Motor neuron (in vitro differentiated cells): ENCODE measurements around the gene RHBDL1. TPM values are rescaled to one million over a fixed set of nuclear protein-coding genes. Genes with fewer than 3 reads are reported as not detected.

Experiments used
- ATAC-seq, 8 experiments: fragments of 200-7000 bp; cut with Tn5 transposase; replicated peaks in 6 of 8; 2 replicates each; pipeline ENCODE4 v1.8.0; 2021; ENCODE audit warnings: mild to moderate bottlenecking in 8 of 8, moderate library complexity in 8 of 8
- H3K27ac ChIP-seq, 2 donors: fragments of 250-450 bp; sonication (Bioruptor Pico); 2 replicates each; pipeline ENCODE4 v1.9.0; 2021; ENCODE audit warnings: antibody characterized with exemption in 2 of 2, mild to moderate bottlenecking in 2 of 2, moderate library complexity in 1 of 2
- H3K4me1 ChIP-seq, 2 donors: fragments of 250-450 bp; sonication (Bioruptor Pico); replicated peaks in 1 of 2; 2 replicates each; pipeline ENCODE4 v1.6.1; 2021; ENCODE audit warnings: antibody characterized with exemption in 2 of 2, mild to moderate bottlenecking in 2 of 2, moderate library complexity in 1 of 2
- H3K4me3 ChIP-seq, 5 donors: fragments of 250-450 bp; sonication (Bioruptor Pico); 2 replicates each; pipeline ENCODE4 v1.9.0; 2021; ENCODE audit warnings: antibody characterized with exemption in 5 of 5, mild to moderate bottlenecking in 5 of 5, moderate library complexity in 4 of 5
- WGBS, 10 experiments: fragments of 450-650 bp; shearing (Covaris generic); methylation state at CpG; one replicate each; pipeline ENCODE4 v1.0.0; 2022; 5-methylcytosine and 5-hydroxymethylcytosine counted together
- in situ Hi-C, 9 experiments: fragments of 400-800 bp; cut with MboI; loops; one replicate each; pipeline ENCODE4 v1.15.0; 2021; ENCODE audit warnings: low sequenced_read_pairs in 9 of 9, low pct_unique_long_range_greater_than_20kb in 2 of 9; ENCODE audit not compliant: unreplicated experiment in 9 of 9
- total RNA-seq, 8 experiments: library from RNA; unstranded; fragments of 300-600 nt; gene quantifications; 2 replicates each; pipeline versions ENCODE4 v1.2.3 to v1.2.4, GENCODE V29; 2022

RHBDL1 gene
- total RNA-seq, 8 experiments from 2014 or later = 1.0 to 8.5 (median 3.3) TPM

DNA sequence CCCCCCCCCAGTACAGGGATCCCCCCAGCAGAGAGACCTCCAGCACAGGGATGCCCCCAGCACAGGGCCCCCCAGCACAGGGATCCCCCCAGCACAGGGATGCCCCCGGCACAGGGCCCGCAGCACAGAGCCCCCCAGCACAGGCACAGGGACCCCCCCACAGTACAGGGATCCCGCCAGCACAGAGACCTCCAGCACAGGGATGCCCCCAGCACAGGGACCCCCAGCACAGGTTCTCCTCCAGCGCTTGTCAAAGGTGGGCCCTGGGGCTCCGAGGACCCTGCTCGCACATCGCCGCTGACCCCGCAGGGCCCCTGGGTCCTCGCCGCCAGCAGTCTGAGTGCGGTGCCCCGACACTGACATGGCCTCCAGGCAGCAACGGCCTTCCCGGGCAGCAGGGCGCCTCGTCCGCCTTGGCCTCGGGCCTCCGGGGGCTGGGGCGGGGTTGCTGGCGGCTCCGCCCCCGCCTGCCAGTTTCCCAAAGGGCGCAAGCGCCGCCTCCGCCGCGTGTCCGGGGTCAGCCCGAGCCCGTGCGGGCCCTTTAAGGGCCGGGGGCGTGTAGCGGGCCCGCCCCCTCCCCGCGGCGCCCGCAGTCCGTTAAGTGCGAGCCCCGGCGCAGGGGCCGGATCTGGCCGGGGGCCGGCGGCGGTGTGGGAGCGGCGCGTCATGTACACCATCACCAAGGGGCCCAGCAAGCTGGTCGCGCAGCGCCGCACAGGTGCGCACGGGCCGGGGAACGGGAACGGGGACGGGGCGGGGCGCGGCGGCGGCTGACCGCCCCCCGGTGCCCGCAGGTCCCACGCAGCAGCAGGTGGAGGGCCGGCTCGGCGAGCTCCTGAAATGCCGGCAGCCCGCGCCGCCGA, 33.9 kb upstream of the RHBDL1 start, which contains the start of gene MCRIP2:
TSS of gene MCRIP2 (plus strand) at position 503 of the 863 bp plus-strand sequence. CDS start at position 667, 164 bp downstream.
- Histone ChIP-seq H3K4me3 (peak within 1 kb of the TSS; percentile 48 to 86 (median 61)), H3K27ac (peak within 1 kb of the TSS; percentile 76 to 87), H3K4me1 (peaks cover 25 to 26% of the 10 kb centered on the region in 2 donors)
- ATAC-seq = peak; percentile 57 to 75 (median 69)
- in situ Hi-C loops = no loop called here
- WGBS, 10 experiments = 0% methylated on average over 4 of the region's 81 CpGs; no CpG with 5 or more reads in 9 of the 10 experiments

DNA sequence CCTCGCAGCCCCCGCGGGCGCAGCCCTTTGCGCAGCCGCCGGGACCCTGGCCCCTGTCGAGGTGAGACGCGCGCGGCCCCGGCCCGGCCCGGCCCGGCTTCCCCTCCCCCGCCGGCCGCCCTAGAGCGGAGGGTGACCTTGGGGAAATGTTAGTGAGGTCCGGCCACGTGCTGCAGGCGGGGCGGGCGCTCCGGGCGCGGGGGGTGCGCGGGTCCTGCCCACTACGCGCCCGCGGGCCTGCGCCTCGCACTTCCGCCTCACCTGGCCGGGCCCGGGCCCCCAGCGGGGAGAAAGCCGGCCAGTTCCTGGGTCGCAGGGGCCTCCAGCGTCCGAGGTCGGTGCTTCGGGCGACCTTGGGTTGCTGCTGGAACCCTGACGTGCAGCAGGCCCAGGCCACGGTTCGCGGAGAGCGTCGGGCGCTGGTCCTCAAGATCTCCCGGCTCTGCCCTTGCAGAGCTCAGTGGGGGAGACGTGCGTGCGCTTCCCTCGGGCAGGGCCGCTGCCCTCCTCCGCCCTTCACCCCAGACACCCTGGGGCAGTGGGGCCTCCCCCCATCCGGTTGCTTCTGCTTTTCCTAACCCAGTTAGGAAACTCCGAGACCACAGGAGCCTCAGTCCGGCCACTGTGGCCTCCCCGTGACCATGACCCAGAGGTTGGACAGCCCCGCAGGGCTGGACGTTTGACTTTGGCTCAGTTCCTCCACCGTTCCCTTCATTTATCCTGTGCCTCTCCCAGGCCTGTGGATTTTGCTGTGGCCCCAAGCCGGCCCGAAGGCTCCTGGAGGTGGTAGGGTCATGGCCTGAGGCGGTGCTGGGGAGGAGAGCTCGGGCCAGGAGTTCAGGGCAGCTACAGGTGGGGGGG, 33.1 kb upstream of the RHBDL1 start:
- ATAC-seq = peak; percentile 39 to 60 (median 46)
- Histone ChIP-seq H3K4me1 (peaks cover 22 to 23% of the 10 kb centered on the region in 2 donors), H3K27ac (peak overlapping the region; percentile 76 to 87), H3K4me3 (peak overlapping the region; percentile 48 to 86 (median 61))
- WGBS, 10 experiments = 0 to 30% (median 18%) methylated on average over 2 to 6 of the region's 72 CpGs; no CpG with 5 or more reads in 7 of the 10 experiments
- in situ Hi-C loops = no loop called here

DNA sequence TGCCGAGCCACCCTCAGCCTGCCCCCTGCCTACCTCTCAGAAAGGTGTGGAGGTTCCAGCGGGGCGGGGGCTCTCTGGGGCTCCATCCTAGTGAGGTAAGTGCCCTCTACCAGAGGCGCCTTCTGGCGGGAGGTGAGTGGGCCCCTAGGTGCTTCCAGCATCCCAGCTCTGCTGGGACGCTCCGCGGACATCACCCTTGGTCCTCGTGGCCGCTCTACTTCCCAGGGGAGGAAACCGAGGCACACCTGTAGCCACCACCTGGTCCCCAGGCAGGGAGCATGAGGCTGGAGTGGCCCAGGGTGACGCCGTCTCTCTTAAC, 32.5 kb upstream of the RHBDL1 start:
- in situ Hi-C loops = no loop called here
- no peak for ATAC-seq
- H3K4me1 ChIP-seq = peaks cover 18 to 19% of the 10 kb centered on the region in 2 donors
- H3K4me3 ChIP-seq = peak overlapping the region; percentile 48 to 86 (median 61)
- WGBS, 10 experiments = 53 to 94% (median 90%) methylated on average over 2 to 4 of the region's 13 CpGs; no CpG with 5 or more reads in 7 of the 10 experiments
- no peak overlapping the region for H3K27ac ChIP-seq

DNA sequence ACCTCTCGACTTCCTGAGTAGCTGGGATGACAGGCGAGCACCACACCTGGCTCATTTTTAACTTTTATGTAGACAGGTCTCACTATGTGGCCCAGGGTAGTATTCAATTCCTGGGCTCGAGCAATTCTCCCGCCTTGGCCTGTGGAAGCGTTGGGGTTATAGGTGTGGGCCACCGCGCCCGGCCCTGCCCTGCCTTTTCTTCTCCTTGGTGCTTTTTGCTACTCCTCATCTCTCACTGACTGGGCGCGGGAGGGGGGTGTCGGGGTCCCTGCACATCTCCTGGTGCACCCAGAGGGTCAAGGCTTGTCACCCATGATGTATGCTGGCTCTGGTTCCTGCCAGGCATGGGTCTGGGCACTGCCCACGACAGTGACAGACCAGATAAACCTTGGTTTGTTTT, 30.9 kb upstream of the RHBDL1 start:
- no peak for ATAC-seq
- Histone ChIP-seq H3K4me1 (peaks cover 13 to 14% of the 10 kb centered on the region in 2 donors), H3K4me3 (no peak overlapping the region), H3K27ac (no peak overlapping the region)
- in situ Hi-C loops = no loop called here
- WGBS, 10 experiments = 0 to 100% (median 100%) methylated on average over 1 to 4 of the region's 12 CpGs; no CpG with 5 or more reads in 5 of the 10 experiments

DNA sequence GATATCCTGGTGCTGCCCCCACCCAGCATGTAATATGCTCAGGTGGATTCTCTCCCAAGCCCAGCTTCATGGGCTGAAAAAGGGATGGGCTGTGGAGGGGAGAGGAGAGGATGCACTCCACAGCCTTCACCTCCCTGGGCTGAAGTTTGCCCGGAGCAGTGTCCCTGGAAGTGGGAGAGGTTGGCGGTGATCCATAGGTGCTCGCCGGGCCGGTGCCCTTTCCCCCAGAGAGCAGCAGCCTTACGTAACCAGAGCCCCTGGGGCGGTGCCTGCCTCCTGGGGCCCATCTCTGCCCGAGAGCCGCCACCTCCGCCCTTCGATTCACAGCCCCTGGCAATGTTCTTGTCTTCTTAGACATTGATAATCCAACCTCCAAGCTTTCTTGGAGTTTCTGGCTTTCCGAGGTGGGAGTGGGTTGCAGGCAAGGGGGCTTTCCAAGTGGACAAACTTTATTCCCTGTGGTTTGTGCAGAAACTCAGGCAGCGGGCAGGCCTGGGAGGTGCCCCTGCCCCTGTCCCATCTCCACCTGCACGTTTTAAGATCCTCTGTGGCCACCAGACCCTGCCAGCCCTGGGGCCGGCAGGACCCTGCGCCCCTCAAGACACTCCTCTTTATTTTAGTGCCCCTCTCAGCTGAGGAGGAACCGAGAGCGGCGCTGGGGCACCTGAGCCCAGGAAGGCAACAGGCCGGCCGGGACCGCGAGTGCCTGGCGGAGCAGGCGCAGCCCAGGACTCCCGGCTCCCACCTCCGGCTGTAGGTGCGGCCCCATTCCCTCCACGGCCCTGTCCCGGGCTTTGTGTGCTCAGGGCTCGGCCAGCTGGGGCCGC, 29.4 kb upstream of the RHBDL1 start:
- ATAC-seq = no peak
- in situ Hi-C loops = no loop called here
- 80 to 100% (median 84%) methylated on average over 1 to 8 of the region's 32 CpGs; no CpG with 5 or more reads in 6 of the 10 experiments for WGBS, 10 experiments
- H3K4me1 ChIP-seq = peaks cover 25 to 26% of the 10 kb centered on the region in 2 donors
- H3K4me3 ChIP-seq = no peak overlapping the region
- no peak overlapping the region for H3K27ac ChIP-seq

DNA sequence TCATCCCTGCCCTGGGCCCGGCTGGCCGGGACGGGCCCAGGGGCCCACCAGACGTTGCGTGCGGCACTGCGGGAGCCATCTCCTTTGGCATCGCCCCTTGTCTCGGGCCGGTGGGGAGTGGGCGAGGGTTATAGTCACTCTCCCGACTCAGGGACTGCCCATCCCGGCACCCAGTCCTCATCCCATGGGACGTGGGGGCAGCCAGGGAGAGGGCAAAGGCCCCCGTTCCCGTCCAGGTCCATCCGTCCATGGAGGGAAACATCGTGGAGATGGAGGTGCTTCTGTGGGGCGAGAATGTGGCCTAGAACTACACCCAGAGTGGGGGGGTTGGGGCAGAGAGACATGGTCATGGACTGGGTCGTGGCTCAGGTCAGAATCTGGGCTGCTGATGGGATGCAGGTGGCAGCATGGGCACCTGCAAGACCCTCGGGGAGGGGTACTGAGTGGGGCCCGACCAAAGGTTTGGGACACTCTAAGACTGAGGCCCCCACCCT, 28.7 kb upstream of the RHBDL1 start:
- WGBS, 10 experiments = 67 to 100% methylated on average over 2 to 3 of the region's 22 CpGs; no CpG with 5 or more reads in 8 of the 10 experiments
- Histone ChIP-seq H3K27ac (no peak overlapping the region), H3K4me1 (peaks cover 25 to 26% of the 10 kb centered on the region in 2 donors), H3K4me3 (no peak overlapping the region)
- no peak for ATAC-seq
- in situ Hi-C loops = no loop called here

DNA sequence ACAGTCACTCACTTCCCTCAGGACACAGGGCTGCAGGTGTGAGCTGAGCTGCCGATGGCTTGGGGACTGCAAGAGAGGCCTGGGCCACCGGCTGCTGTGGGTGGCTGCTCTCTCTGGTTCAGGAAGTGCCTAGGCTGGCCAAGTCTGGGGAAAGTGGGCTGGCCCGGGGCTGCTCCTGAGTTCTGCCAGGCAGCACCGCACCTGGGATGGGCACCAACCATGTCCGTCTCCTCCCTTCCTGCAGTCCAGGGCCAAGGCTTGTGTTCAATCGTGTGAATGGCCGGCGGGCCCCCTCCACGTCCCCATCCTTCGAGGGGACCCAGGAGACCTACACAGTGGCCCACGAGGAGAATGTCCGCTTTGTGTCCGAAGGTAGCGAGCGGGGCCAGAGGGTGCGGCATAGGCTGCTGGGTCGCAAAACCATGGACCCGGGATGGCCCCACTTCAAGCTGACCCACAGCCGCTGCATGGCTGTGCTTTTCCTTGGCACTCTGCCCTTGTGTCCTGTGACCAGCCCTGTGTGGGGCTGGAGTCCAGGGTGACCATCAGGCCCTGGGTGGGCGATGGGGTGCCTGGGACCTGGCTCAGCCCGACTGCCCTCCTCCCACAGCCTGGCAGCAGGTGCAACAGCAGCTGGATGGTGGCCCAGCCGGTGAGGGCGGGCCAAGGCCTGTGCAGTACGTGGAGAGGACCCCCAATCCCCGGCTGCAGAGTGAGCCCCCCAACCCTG, 28.1 kb upstream of the RHBDL1 start:
- Histone ChIP-seq H3K4me3 (no peak overlapping the region), H3K27ac (no peak overlapping the region), H3K4me1 (peaks cover 25 to 26% of the 10 kb centered on the region in 2 donors)
- in situ Hi-C loops = no loop called here
- ATAC-seq = no peak
- WGBS, 10 experiments = 100% methylated on average over 1 of the region's 25 CpGs; no CpG with 5 or more reads in 9 of the 10 experiments

DNA sequence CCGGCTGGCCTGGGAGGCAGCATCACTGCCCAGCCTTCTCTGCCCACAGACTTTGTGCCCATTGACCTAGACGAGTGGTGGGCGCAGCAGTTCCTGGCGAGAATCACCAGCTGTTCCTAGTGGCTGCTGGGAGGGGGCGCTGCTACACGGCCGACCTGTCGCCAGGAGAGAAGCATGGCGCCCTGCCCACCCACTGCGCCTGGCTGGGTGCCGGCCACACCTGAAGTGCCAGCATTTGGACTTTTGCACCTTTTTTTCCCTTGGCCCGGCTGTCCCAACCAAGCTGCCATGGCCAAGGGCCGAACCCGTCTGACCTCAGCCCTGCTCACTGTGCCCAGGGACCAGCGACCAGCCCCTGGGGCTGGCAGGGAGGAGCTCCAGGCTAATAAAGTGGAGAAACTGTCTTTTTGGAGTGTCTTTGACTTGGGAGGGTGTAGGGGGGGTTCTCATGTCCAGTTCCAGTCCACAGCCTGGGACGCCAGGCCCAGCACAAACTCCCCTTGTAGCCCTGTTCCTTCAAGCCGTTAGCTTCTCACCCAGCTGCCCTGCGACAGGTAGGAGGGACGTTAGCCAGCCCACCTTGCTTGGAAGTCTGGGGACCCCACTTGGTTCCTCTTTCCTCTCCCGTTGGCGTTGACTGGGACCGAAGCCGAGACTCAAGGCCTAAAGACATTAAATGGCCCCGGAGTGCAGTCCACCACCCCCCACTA, 27.2 kb upstream of the RHBDL1 start:
- in situ Hi-C loops = no loop called here
- H3K4me1 ChIP-seq = peaks cover 18 to 19% of the 10 kb centered on the region in 2 donors
- ATAC-seq = peak in 3 of 8 experiments; percentile 3 to 10 (median 7)
- WGBS, 10 experiments = 0 to 63% (median 40%) methylated on average over 1 to 8 of the region's 24 CpGs; no CpG with 5 or more reads in 3 of the 10 experiments
- peak overlapping the region; percentile 96 to 98 for H3K27ac ChIP-seq
- peak overlapping the region; percentile 51 to 93 (median 77) for H3K4me3 ChIP-seq

DNA sequence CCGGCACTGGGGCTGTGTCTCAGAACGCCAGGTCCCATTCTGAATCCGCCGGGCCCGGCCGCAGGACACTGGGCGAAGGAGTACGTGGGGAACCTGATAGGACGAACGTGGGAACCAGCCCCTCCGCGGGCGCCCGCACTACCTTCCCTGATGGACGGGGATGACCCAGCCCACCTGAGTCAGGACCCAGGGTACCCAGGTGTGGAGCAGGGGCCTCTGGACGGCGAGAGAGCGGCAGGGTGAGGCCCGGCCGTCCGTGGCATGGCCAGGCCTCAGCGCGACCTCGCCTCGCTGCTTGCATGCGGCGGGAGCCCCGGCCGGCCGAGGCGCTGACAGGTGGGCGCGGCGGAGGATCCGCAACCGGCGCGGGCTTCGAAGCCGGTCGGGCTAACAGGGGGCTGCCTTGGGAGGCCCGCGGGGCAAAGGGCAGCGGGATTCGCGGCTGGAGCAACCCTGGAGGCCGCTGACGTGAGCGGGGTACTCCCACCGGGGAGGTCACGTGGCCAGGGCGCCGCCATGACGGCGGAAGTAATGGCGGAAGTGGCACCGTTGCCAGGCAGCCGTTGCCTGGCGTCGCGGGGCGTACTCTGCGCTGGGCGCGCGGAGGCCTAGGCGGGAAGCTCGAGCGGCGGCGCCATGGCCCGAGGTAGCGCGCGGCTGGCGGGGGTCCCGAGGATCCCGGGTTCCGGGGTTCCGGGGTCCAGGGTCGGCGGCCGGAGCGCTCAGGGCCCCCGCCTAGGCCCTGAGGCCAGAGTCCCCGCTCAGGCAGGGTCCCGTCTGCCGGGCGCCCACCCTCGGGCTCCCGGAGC, 26.5 kb upstream of the RHBDL1 start, which contains the start of gene WDR90:
TSS of gene WDR90 (plus strand) at position 585 of the 809 bp plus-strand sequence. CDS start at position 637, 52 bp downstream.
- in situ Hi-C loops = no loop called here
- 0 to 15% (median 1%) methylated on average over 1 to 7 of the region's 91 CpGs; no CpG with 5 or more reads in 4 of the 10 experiments for WGBS, 10 experiments
- H3K27ac ChIP-seq = peak within 1 kb of the TSS; percentile 96 to 98

DNA sequence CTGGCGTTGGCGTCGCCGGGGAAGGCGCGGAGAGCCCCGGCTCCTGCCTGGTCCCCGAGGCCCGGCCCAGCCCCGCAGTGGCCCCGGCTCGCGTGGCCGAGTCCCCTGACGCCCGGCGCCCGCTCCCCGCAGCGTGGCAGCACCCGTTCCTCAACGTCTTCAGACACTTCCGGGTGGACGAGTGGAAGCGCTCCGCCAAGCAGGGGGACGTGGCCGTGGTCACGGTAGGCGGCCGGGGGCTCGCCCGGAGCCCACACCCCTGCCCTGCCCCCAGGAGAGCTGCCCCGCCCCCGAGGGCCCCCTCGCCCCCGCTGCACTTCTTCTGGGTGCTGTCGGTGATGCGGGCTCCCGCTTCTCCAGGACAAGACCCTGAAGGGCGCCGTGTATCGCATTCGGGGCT, 25.8 kb upstream of the RHBDL1 start:
- WGBS, 10 experiments = 15% methylated on average over 4 of the region's 44 CpGs; no CpG with 5 or more reads in 9 of the 10 experiments
- peak overlapping the region; percentile 51 to 93 (median 77) for H3K4me3 ChIP-seq
- H3K4me1 ChIP-seq = peaks cover 18 to 19% of the 10 kb centered on the region in 2 donors
- in situ Hi-C loops = no loop called here
- ATAC-seq = peak; percentile 9 to 40 (median 27)
- peak overlapping the region; percentile 20 to 98 for H3K27ac ChIP-seq

More for the DNA sequence above, 26.5 kb upstream of the RHBDL1 start, which contains the start of gene WDR90:
- peak; percentile 81 to 91 (median 85) for ATAC-seq
- Histone ChIP-seq H3K4me1 (peaks cover 18 to 19% of the 10 kb centered on the region in 2 donors), H3K4me3 (peak within 1 kb of the TSS; percentile 51 to 93 (median 77))
